Measurements from ENCODE around the gene FBXO17. TPM values are rescaled to one million over a fixed set of nuclear protein-coding genes. Genes with fewer than 3 reads are reported as not detected.
"Not testable (repeated sequence)": the region's sequence is repeated elsewhere in the genome, so short reads cannot be mapped to it uniquely, and the experiment has no call there.

FBXO17 gene
- total RNA-seq, 4 donors from 2014 or later, result 31.2 to 43.6 (median 38.2) TPM

DNA sequence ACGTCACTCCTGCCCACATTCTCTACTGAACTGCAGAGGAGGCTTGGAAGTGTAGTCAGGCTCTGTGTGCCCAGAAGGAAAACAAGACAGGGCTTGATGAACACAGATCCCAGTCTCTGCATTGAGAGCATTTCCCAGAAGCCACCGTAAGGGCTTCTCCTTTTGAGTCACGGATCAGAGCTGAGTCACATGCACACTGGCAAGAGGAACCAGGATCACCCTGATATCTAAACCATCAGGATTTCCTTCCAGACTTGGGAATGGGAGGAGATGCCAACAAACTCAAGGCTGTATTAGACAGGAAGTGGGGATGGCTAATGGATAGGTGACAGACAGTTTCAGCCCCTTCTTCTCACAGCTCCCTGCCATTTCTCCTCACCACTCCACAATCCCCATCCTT, 17.7 kb upstream of the FBXO17 start:
- no peak for DNase-seq (ENCODE audit: low spot score)
- no peak for TF ChIP-seq CTCF (IDR thresholded peaks at IDR 0.05)
- no peak for ATAC-seq (ENCODE audit: low FRiP score)

- no peak for TF ChIP-seq CTCF (IDR thresholded peaks at IDR 0.05)
- ATAC-seq (ENCODE audit: low FRiP score), result no peak
- DNase-seq (ENCODE audit: low spot score), result no peak
Observed at GRCh38 chr19:38990949-38991697, 15.6 kb upstream of the FBXO17 start.

GRCh38 chr19:38989614-38990013, 14.1 kb upstream of the FBXO17 start:
- ATAC-seq (ENCODE audit: low FRiP score); DNase-seq (ENCODE audit: low spot score): not testable (repeated sequence)

DNA sequence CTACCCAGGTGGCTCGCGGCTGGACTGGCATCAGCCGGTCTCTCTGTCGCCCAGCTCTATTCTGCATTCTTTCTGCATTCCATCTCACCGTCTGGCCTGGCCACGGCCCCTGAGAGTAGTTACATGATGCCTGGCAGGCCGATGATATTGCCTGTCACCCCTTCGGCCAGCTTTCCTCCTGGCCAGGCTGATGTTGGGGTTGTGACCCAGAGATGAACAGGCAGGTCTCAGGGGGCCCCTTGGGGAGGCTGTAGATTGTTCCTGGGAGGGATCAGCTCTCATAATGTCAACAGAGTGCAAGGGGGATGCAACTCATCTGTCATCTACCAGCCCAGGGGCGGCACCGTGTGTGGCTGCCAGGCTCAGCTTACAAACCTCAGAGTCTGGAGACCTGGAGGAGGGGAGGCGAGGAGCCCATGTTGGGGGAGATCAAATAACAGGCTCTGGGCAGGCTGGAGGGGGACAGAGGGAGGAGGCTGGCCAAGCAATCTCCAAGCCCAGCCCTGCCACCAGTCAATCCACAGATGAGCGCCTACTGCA, 13.6 kb upstream of the FBXO17 start:
- no peak for DNase-seq (ENCODE audit: low spot score)
- ATAC-seq (ENCODE audit: low FRiP score), result no peak
- TF ChIP-seq CTCF (IDR thresholded peaks at IDR 0.05), result no peak

GRCh38 chr19:38988627-38989026, 13.1 kb upstream of the FBXO17 start:
- ATAC-seq (ENCODE audit: low FRiP score); DNase-seq (ENCODE audit: low spot score): not testable (repeated sequence)

GRCh38 chr19:38987745-38988144, 12.2 kb upstream of the FBXO17 start:
- ATAC-seq (ENCODE audit: low FRiP score); DNase-seq (ENCODE audit: low spot score): not testable (repeated sequence)

DNA sequence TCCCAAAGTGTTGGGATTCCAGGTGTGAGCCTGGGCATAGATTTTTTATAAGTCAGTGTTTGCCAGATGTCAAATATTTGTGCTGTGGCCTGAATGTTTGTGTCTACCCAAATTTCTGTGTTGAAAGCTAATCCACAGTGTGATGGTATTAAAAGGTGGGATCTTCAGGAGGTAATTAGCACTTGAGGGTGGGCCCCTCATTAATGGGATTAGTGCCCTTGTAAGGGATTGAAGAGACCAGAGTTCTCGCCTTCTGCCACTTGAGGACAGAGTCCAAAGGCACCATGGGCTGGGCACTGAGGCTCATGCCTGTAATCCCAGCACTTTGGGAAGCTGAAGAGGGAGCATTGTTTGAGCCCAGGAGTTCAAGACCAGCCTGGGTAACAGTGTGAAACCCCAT, 9.7 kb upstream of the FBXO17 start:
- no peak for TF ChIP-seq CTCF (IDR thresholded peaks at IDR 0.05)
- DNase-seq (ENCODE audit: low spot score) (no peak), ATAC-seq (ENCODE audit: low FRiP score) (no peak)

DNA sequence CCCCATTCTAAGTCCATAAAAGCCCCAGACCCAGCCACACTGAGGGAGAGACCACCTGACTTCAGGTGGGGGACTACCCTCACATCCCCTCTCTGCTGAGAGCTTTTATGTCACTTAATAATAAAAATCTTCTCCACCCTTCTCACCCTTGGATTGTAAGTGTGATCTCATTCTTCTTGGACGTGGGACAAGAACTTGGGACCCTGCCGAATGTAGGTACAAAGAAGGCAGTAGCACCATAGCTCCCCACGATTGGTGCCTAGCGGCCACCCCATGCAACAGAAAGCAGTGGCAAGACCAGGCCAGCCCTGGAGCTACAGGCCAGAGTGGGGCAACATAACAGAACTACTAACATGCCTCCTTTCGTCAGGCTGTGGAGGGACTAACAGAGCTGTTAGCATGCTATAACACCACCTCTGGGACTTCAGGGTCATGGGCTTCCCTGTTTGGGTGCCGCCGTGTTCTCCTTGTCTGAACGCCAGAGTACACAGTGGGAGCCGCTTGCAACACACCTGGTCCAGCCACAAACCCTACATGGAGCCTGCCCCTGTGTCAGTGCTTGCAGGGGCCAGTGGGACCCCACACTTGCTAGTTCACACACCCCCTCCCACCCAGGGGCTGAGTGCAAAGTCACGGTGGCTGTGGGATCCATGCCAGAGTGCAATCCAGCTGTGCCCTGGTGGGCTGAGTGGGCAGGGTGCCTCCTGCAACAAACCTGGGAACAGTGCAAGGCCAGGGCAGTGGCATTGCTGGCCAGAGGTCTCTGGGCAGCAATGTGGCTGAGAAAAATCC, 5.2 kb upstream of the FBXO17 start:
- TF ChIP-seq CTCF (IDR thresholded peaks at IDR 0.05), result no peak
- ATAC-seq (ENCODE audit: low FRiP score) (no peak), DNase-seq (ENCODE audit: low spot score) (no peak)

Data from omental fat pad (tissue), 4 donors.